HepG2 (cell line): ENCODE data around the gene QRFP. TPM values are rescaled to one million over a fixed set of nuclear protein-coding genes. Genes with fewer than 3 reads are reported as not detected.

Experiments used
- ATAC-seq: fragments of 200-7000 bp; cut with Tn5 transposase; 3 replicates; pipeline ENCODE4 v1.9.1; 2020; ENCODE audit warnings: mild to moderate bottlenecking, moderate library complexity
- BruUV-seq: library from RNA; stranded (reverse); fragments of 400-500 nt; replicated peaks from 2 replicates; lab custom pipeline; 2021; lab: Mats Ljungman, UMichigan
- CTCF ChIA-PET: fragments of 300-600 bp; formaldehyde crosslinking; extraction: SDS; loops from one replicate; lab custom pipeline; 2021; ENCODE audit warnings: low total read pairs, inconsistent platforms, low intra/inter-chr PET ratio; lab: Yijun Ruan, JAX
- POLR2A ChIA-PET: fragments of 350-600 bp; sonication (Branson Sonifier 250); formaldehyde crosslinking; loops from one replicate; lab custom pipeline; 2020; ENCODE audit warnings: antibody characterized with exemption, inconsistent platforms; lab: Yijun Ruan, JAX
- DNase-seq: peaks from one replicate; pipeline ENCODE4 v3.0.0-alpha.2; 2015; ENCODE audit warnings: low spot score
- FAIRE-seq: peaks from 3 replicates; lab custom pipeline; 2011; peaks lifted over from hg19 to GRCh38; lab: Jason Lieb, UNC
- H2AFZ ChIP-seq: one replicate; pipeline ENCODE4 v1.6.1; 2011; ENCODE audit warnings: low read length, inconsistent platforms
- H3K27ac ChIP-seq: fragments of 300-600 bp; 3 replicates; pipeline ENCODE4 v1.8.0; 2011; ENCODE audit warnings: mixed run types, mild to moderate bottlenecking, mixed read lengths, low read length, inconsistent platforms; ENCODE audit not compliant: insufficient read depth; ENCODE audit errors: extremely low read length
- H3K27me3 ChIP-seq, 2 experiments: fragments of 200-600 bp in 1 of 2; 2 replicates in 1 of 2; 3 replicates in 1 of 2; pipeline versions ENCODE4 v1.6.0 to v1.8.0; 2011; ENCODE audit warnings: low read length in 2 of 2, mild to moderate bottlenecking in 2 of 2, moderate library complexity in 2 of 2, inconsistent platforms in 1 of 2; ENCODE audit not compliant: insufficient read depth in 2 of 2, control insufficient read depth in 1 of 2
- H3K36me3 ChIP-seq, 2 experiments: fragments of 200-600 bp in 1 of 2; replicated peaks in 1 of 2; 2 replicates in 1 of 2; 3 replicates in 1 of 2; pipeline versions ENCODE4 v1.5.1 to v1.8.0; 2011; ENCODE audit warnings: low read length in 2 of 2, inconsistent platforms in 1 of 2; ENCODE audit not compliant: insufficient read depth in 2 of 2, control insufficient read depth in 1 of 2
- H3K4me1 ChIP-seq: 2 replicates; pipeline ENCODE4 v1.5.1; 2012; ENCODE audit warnings: low read length, inconsistent platforms; ENCODE audit not compliant: insufficient read depth
- H3K4me2 ChIP-seq: 2 replicates; pipeline ENCODE4 v1.6.0; 2011; ENCODE audit warnings: low read depth, low read length, inconsistent platforms
- H3K4me3 ChIP-seq, 3 experiments: fragments of 200-600 bp in 1 of 3; sonication (generic), shearing (Covaris generic) in 1 of 3; replicated peaks in 1 of 3; 2 replicates each; pipeline ENCODE4 v1.5.1; 2011 to 2016; ENCODE audit warnings: low read length in 3 of 3, inconsistent platforms in 2 of 3, low read depth in 2 of 3, mild to moderate bottlenecking in 2 of 3, control low read depth in 1 of 3, mixed read lengths in 1 of 3; ENCODE audit not compliant: insufficient read depth in 1 of 3
- H3K79me2 ChIP-seq: one replicate; pipeline ENCODE4 v1.6.1; 2011; ENCODE audit warnings: low read length, inconsistent platforms; ENCODE audit not compliant: insufficient read depth
- H3K9ac ChIP-seq: 2 replicates; pipeline ENCODE4 v1.6.0; 2011; ENCODE audit warnings: mild to moderate bottlenecking, low read depth, low read length, inconsistent platforms; ENCODE audit not compliant: insufficient read depth
- H3K9me3 ChIP-seq: 2 replicates; pipeline ENCODE4 v1.5.1; 2012; ENCODE audit warnings: mild to moderate bottlenecking, low read length
- H4K20me1 ChIP-seq: 2 replicates; pipeline ENCODE4 v1.6.0; 2011; ENCODE audit warnings: inconsistent platforms, mild to moderate bottlenecking, low read length, moderate library complexity; ENCODE audit not compliant: insufficient read depth
- HNRNPL ChIP-seq: fragments of 200-400 bp; formaldehyde crosslinking; IDR thresholded peaks from 2 replicates; pipeline ENCODE4 v1.6.1; 2017; ENCODE audit warnings: mild to moderate bottlenecking, low read depth, low read length
- ZNF138 ChIP-seq: sonication (generic); formaldehyde crosslinking; IDR thresholded peaks from 2 replicates; pipeline ENCODE4 v1.5.0; 2020; ENCODE audit warnings: mild to moderate bottlenecking, low read depth, missing genetic modification reagents
- WGBS: methylation state at CpG from one replicate; pipeline ENCODE4 v1.1.6; 2017; ENCODE audit warnings: low lambda C conversion rate; 5-methylcytosine and 5-hydroxymethylcytosine counted together
- in situ Hi-C: cut with HindIII; loops from 2 replicates; pipeline ENCODE4 v1.10.0; 2017; ENCODE audit warnings: low pct_unique_long_range_greater_than_20kb; ENCODE audit not compliant: extremely low pct_ligation_motif_present
- intact Hi-C: fragments of 100-400 bp; cut with micrococcal nuclease; formaldehyde crosslinking; loops from one replicate; pipeline ENCODE4 v1.10.0; 2022; ENCODE audit not compliant: unreplicated experiment
- polyA plus RNA-seq, 8 experiments: library from polyadenylated mRNA; depleted of rRNA in 3 of 8; stranded (reverse) in 7 of 8; unstranded in 1 of 8; fragments of >200 nt; fragmentation: Illumina TruSeq in 4 of 8; extraction: Trizol in 4 of 8; gene quantifications; 2 replicates each; pipeline versions ENCODE4 v1.2.1 to v1.2.3, GENCODE V29; 2011 to 2016; ENCODE audit warnings: low read depth in 4 of 8, missing spikeins in 1 of 8, mixed read lengths in 1 of 8; ENCODE audit not compliant: insufficient read depth in 1 of 8
- total RNA-seq, 5 experiments: library from RNA; depleted of rRNA; stranded (reverse); fragments of >200 nt; fragmentation: Illumina TruSeq; extraction: Trizol; gene quantifications; 2 replicates each; pipeline ENCODE4 v1.2.3, GENCODE V29; 2016; ENCODE audit warnings: low read depth in 1 of 5
- TF ChIP-seq, protein P1 (sequence below): sonication (generic); formaldehyde crosslinking; conservative IDR thresholded peaks from 2 replicates; pipeline ENCODE4 v1.8.0; 2022; ENCODE audit warnings: low read depth, missing genetic modification reagents
- TF ChIP-seq, protein P2 (sequence below): fragments of 450-650 bp; IDR thresholded peaks from 2 replicates; pipeline ENCODE4 v1.6.1; 2016

The QRFP gene
- total and polyA plus RNA-seq, 2 of the 13 experiments (the other 11 are each of a cell fraction or from before 2014, with no cell fraction given): not detected

DNA sequence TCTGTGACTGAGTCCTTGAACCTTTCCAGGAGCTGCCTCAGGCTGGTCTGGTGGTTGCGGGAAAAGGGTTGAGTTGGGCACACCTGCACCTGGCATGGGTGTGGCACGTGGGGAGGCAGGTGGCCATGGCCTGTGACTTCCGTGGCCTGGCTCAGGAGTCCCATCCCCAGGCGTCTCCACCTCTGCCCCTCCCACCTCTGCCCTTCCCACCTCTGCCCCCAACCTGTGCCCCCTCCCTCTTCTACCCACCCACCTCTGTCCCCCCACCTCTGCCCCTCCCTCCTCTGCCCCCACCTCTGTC, 1.9 kb upstream of the QRFP start:
- peaks cover 27 to 69% of the 10 kb centered on the region in 2 experiments; a peak in 4 of 5 replicates for H3K27me3 ChIP-seq
- no peak for ATAC-seq
- DNase-seq: no peak
- no peaks in the 10 kb centered on the region for H4K20me1 ChIP-seq
- TF ChIP-seq, protein P1, sequence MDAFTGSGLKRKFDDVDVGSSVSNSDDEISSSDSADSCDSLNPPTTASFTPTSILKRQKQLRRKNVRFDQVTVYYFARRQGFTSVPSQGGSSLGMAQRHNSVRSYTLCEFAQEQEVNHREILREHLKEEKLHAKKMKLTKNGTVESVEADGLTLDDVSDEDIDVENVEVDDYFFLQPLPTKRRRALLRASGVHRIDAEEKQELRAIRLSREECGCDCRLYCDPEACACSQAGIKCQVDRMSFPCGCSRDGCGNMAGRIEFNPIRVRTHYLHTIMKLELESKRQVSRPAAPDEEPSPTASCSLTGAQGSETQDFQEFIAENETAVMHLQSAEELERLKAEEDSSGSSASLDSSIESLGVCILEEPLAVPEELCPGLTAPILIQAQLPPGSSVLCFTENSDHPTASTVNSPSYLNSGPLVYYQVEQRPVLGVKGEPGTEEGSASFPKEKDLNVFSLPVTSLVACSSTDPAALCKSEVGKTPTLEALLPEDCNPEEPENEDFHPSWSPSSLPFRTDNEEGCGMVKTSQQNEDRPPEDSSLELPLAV: no peak
- TF ChIP-seq, protein P2, sequence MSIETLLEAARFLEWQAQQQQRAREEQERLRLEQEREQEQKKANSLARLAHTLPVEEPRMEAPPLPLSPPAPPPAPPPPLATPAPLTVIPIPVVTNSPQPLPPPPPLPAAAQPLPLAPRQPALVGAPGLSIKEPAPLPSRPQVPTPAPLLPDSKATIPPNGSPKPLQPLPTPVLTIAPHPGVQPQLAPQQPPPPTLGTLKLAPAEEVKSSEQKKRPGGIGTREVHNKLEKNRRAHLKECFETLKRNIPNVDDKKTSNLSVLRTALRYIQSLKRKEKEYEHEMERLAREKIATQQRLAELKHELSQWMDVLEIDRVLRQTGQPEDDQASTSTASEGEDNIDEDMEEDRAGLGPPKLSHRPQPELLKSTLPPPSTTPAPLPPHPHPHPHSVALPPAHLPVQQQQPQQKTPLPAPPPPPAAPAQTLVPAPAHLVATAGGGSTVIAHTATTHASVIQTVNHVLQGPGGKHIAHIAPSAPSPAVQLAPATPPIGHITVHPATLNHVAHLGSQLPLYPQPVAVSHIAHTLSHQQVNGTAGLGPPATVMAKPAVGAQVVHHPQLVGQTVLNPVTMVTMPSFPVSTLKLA: peak; percentile 9; the same call in 1 of the 2 replicates
- no peaks in the 10 kb centered on the region for H3K4me1 ChIP-seq
- no peaks in the 10 kb centered on the region for H3K79me2 ChIP-seq
- intact Hi-C loops: no loop called here
- WGBS: 31% methylated on average over 3 of the region's 4 CpGs
- H3K4me3 ChIP-seq: no peak overlapping the region
- no peak overlapping the region for H3K4me2 ChIP-seq
- in situ Hi-C loops: loop anchor here (5.0 to 10.0 kb wide), 2 partner anchors 44 to 96 kb away; no protein-coding TSS in a partner anchor
- H3K9me3 ChIP-seq: no peaks in the 10 kb centered on the region
- BruUV-seq: no TSS peak
- FAIRE-seq: no peak
- no peaks in the 10 kb centered on the region; a peak in 1 of 5 replicates for H3K36me3 ChIP-seq
- H2AFZ ChIP-seq: no peak overlapping the region
- H3K27ac ChIP-seq: no peak overlapping the region
- no peak overlapping the region for H3K9ac ChIP-seq
- POLR2A ChIA-PET: no interaction called here
- CTCF ChIA-PET: no interaction called here

DNA sequence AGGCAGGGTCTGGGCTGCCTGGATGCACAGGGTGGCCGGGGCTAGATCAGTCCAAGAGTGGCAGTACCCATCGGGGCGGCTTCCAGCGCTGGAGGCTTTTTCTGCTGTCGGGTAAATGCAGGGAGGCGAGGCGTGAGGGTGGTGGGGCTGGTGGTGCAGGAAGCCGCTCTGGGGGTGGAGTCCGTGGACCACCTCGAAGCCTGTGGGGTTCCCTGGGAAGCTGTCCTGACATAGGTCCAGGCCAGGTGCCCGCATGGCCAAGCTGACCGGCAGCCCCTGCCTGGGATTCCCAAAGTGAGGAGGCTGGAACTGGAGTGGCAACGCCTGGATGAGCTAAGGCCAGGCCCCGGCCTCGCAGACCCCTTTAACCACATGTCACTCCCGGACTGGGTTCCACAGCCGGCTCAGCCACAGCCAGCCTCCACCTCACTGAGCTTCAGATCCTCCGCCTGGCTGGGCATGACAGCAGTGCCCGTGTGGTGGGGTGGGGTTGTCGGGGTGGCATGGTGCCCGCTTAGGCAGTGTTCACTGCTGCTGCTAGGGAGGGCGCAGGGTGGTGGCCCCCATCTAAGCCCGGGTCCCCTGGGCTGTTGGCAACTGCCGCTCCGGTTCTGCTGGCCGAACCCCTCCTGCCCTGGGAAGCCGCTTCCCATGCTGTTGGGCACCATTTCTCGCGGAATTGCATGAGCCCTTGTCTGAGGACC, 1.4 kb upstream of the QRFP start:
- peak; percentile 76; the same call in 1 of the 2 replicates for TF ChIP-seq HNRNPL
- TF ChIP-seq ZNF138 (CRISPR knock-in tag): no peak
- H3K9me3 ChIP-seq: no peaks in the 10 kb centered on the region
- CTCF ChIA-PET: no interaction called here
- H3K27ac ChIP-seq: no peak overlapping the region
- POLR2A ChIA-PET: no interaction called here
- H4K20me1 ChIP-seq: no peaks in the 10 kb centered on the region
- H2AFZ ChIP-seq: no peak overlapping the region
- no peaks in the 10 kb centered on the region for H3K4me1 ChIP-seq
- no peak for FAIRE-seq
- no peak overlapping the region for H3K4me2 ChIP-seq
- intact Hi-C loops: no loop called here
- H3K9ac ChIP-seq: no peak overlapping the region
- no peaks in the 10 kb centered on the region; a peak in 1 of 5 replicates for H3K36me3 ChIP-seq
- peaks cover 24 to 64% of the 10 kb centered on the region in 2 experiments; a peak in 4 of 5 replicates for H3K27me3 ChIP-seq
- no peak for DNase-seq
- no peaks in the 10 kb centered on the region for H3K79me2 ChIP-seq
- in situ Hi-C loops: loop anchor here (5.0 to 10.0 kb wide), 2 partner anchors 44 to 97 kb away; no protein-coding TSS in a partner anchor
- no peak overlapping the region for H3K4me3 ChIP-seq
- no peak for ATAC-seq
- BruUV-seq: no TSS peak
- WGBS: 27% methylated on average over 5 of the region's 29 CpGs
